HL-60 (cell line): ENCODE results near the gene MYO9B.

Experiments
- DNase-seq, 2 experiments: peaks; one replicate each; pipeline ENCODE4 v3.0.0-alpha.2; 2010 to 2020; ENCODE audit warnings: low read depth in 1 of 2, low spot score in 1 of 2
- H3K27ac ChIP-seq: fragments of 250-450 bp; sonication (Bioruptor Pico); replicated peaks from 2 replicates; pipeline ENCODE4 v1.5.1; 2020; ENCODE audit warnings: mild to moderate bottlenecking, moderate library complexity
- H3K27me3 ChIP-seq: fragments of 250-450 bp; sonication (Bioruptor Pico); 2 replicates; pipeline ENCODE4 v1.5.1; 2021; ENCODE audit warnings: mild to moderate bottlenecking, moderate library complexity; ENCODE audit not compliant: insufficient read depth, poor library complexity, severe bottlenecking
- H3K4me3 ChIP-seq: replicated peaks from 2 replicates; pipeline ENCODE4 v1.5.1; 2011; ENCODE audit warnings: mild to moderate bottlenecking, control low read depth, low read length; ENCODE audit not compliant: insufficient read depth
- CTCF ChIP-seq: IDR thresholded peaks from one replicate; pipeline ENCODE4 v1.5.1; 2011; ENCODE audit warnings: low read length, control low read depth, inconsistent platforms; ENCODE audit not compliant: insufficient read depth
- GABPA ChIP-seq: IDR thresholded peaks from 2 replicates; pipeline ENCODE4 v1.6.1; 2012; ENCODE audit warnings: low read depth
- POLR2AphosphoS5 ChIP-seq: IDR thresholded peaks from 2 replicates; pipeline ENCODE4 v1.6.1; 2012; ENCODE audit warnings: low read depth
- REST ChIP-seq: IDR thresholded peaks from 2 replicates; pipeline ENCODE4 v1.6.1; 2012; ENCODE audit warnings: low read depth; ENCODE audit not compliant: insufficient replicate concordance
- SPI1 ChIP-seq: IDR thresholded peaks from 2 replicates; pipeline ENCODE4 v1.6.1; 2012; ENCODE audit warnings: low read depth, mild to moderate bottlenecking, borderline replicate concordance

Gene MYO9B

GRCh38 chr19:17246681-17247425, 171.3 kb downstream of the MYO9B start:
- no peaks in the 10 kb centered on the region for H3K27me3 ChIP-seq
- H3K27ac ChIP-seq, result peak overlapping the region; percentile 95
- peak overlapping the region; percentile 47 for H3K4me3 ChIP-seq
- no peak for TF ChIP-seq REST
- TF ChIP-seq GABPA, result no peak
- no peak for TF ChIP-seq SPI1
- no peak for DNase-seq

- Histone ChIP-seq H3K27ac (no peak overlapping the region), H3K27me3 (no peaks in the 10 kb centered on the region), H3K4me3 (no peak overlapping the region)
- DNase-seq, result no peak
- no peak for TF ChIP-seq POLR2AphosphoS5
- no peak for TF ChIP-seq GABPA
- no peak for TF ChIP-seq SPI1
- no peak for TF ChIP-seq CTCF
- TF ChIP-seq REST, result no peak
These were observed 172.6 kb downstream of the MYO9B start for GRCh38 chr19:17248011-17248776.

- no peaks in the 10 kb centered on the region for H3K27me3 ChIP-seq
- TF ChIP-seq REST (no peak), POLR2AphosphoS5 (no peak), SPI1 (no peak), CTCF (no peak), GABPA (no peak)
- H3K4me3 ChIP-seq, result no peak overlapping the region
- no peak overlapping the region for H3K27ac ChIP-seq
- DNase-seq, result no peak
These were observed 174.4 kb downstream of the MYO9B start for GRCh38 chr19:17249887-17250548.
